AML-193 (cell line): ENCODE results near the gene OR52K2.
A peak's percentile ranks its signal among the peaks of the same experiment; 100 is the strongest.
"Not testable (repeated sequence)": the region's sequence is repeated elsewhere in the genome, so short reads cannot be mapped to it uniquely, and the experiment has no call there.

ENCODE experiments used
- DNase-seq, 2 experiments: peaks; one replicate each; lab custom pipeline; 2025; lab: John Stamatoyannopoulos, UW

OR52K2 gene

DNA sequence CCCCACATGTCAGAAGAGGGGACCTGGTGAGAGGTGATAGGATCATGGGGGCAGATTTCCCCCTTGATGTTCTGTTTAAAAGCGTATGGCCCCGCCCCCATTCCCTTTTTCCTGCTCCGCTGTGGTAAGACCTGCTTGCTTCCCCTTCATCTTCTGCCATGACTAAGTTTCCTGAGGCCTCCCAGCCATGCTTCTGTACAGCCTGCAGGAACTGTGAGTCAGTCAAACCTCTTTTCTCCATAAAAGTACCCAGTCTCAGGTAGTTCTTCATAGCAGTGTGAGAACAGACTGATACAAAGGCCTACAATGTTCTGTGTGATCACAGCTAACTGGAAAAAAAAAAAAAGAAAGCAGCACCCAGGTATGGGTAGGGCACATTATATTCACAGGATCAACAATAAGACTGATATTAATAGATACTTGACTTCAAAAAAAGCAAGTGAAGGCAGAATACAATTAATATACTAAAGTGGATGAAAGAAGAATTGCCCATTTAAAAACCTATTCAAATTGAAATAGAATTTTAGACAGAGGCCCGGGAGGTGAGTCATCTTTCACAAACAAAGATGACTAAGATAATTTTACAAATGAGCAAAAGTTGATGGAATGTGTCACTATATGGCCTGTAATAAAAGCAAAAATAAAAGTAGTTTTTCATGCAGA, 31.6 kb downstream of the OR52K2 start:
- no peak for DNase-seq

DNA sequence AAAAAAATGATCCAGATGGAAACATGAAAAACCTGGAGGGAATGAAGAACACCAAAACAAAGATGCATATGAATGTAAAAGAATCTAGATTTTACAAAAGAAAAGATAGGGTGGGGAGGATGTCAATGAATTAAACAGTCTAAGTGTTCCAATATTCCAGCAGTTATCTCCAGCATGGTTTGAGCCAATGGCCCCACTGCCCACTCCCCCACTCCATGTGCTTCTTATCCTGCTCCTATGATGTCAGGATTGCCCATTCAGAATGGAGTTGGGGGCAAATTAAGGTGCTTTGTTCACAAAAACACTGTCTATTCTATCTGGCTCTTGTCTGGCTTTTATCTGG, 32.1 kb downstream of the OR52K2 start:
- DNase-seq: no peak

DNA sequence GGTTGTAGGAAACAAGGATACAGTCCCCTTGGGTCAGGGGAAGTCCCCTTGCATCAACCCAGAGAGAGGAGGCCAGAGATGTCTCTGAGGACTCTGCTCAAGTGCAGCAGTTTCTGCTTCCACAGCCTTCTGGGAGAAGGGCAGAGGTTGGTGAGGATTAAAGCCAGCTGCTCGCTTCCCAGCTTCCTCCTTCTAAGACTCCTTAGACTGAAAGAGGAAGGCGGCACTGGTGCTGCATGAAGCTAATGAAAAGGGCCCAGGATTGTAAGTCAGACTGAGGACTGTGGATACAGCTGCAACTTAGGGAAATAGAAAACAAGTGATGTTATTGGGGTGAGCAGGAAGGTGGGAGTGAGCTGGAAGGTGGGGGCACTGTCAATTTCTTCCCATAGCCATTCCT, 33.4 kb downstream of the OR52K2 start, which contains the start of gene OR52K1:
Gene OR52K1 (plus strand): TSS at position 202 of the 400 bp plus-strand sequence. CDS start 6,255 bp downstream, outside the sequence.
- DNase-seq: peak; percentile 32 to 38

DNA sequence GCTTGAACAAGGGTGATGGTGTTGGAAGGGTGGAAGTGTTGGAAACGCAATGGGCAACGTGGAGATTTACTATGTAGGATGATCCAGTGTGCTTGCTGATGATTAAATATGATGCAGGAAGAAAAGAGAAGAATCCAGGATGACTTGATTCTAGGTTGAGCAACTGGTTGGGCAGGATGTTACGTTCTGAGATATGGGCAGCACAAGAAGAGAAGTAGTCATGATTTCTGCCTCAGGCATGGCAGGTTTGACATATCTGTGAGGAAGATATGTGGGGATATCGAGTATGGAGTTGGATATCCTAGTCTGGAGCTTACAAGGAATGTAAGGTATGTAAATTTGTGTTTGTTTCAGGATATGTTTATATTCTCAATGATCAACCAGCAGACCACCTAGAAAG, 35.2 kb downstream of the OR52K2 start:
- DNase-seq: no peak

DNA sequence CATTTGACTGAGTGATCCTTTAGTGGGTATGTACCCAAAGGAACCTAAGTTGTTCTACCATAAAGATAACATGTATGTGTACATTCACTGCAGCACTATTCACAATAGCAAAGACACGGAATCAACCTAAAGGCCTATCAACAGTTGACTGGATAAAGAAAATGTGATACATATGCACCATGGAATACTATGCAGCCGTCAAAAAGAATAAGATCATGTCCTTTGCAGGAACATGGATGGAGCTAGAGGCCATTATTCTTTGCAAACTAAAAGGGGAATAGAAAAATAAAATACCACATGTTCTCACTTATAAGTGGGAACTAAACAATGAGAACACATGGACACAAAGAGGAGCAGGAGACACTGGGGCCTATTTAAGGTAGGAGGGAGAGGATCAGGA, 42.3 kb downstream of the OR52K2 start:
- DNase-seq: not testable (repeated sequence)

- no peak for DNase-seq
Measured at GRCh38 chr11:4491878-4492606, 42.9 kb downstream of the OR52K2 start.

DNA sequence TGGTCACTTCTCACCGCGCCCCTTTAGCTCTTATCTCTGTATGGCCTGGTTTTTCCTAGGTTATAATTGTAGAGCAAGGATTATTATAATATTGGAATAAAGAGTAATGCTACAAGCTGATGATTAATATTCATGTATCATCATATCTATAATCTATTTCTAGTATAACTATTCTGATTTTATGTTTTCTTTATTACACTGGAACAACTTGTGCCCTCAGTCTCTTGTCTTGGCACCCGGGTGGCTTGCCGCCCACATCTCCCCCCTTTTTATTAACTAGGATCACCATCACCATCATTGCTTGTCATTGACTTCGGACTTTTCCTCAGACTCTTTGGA, 44.4 kb downstream of the OR52K2 start:
- DNase-seq: no peak

GRCh38 chr11:4495487-4495886, 46.4 kb downstream of the OR52K2 start:
- no peak for DNase-seq

- DNase-seq: no peak
Measured at GRCh38 chr11:4495986-4496385, 46.9 kb downstream of the OR52K2 start.

- DNase-seq: no peak
Measured at GRCh38 chr11:4496557-4497248, 47.6 kb downstream of the OR52K2 start.
